Lung (tissue), 12 donors: Measurements from ENCODE around the gene OR8K5. TPM values are rescaled to one million over a fixed set of nuclear protein-coding genes. Genes with fewer than 3 reads are reported as not detected.

Experiments
- ATAC-seq: fragments of 200-7000 bp; cut with Tn5 transposase; one replicate; pipeline ENCODE4 v1.9.1; 2020; ENCODE audit warnings: moderate number of reproducible peaks; ENCODE audit not compliant: insufficient read depth, low FRiP score
- DNase-seq, 3 donors: peaks; one replicate each; pipeline ENCODE4 v3.0.0-alpha.2; 2013 to 2017
- H3K27ac ChIP-seq, 2 donors: one replicate each; pipeline ENCODE4 v1.5.1; 2013; ENCODE audit warnings: mild to moderate bottlenecking in 2 of 2, moderate library complexity in 2 of 2, control low read depth in 1 of 2, inconsistent platforms in 1 of 2, low read depth in 1 of 2, low read length in 1 of 2
- H3K27me3 ChIP-seq, 3 donors: one replicate each; pipeline ENCODE4 v1.5.1; 2013; ENCODE audit warnings: low read length in 2 of 3; ENCODE audit not compliant: control insufficient read depth in 3 of 3, insufficient read depth in 3 of 3
- H3K36me3 ChIP-seq, 4 donors: one replicate each; pipeline ENCODE4 v1.5.1; 2013; ENCODE audit warnings: low read length in 4 of 4, mild to moderate bottlenecking in 1 of 4, moderate library complexity in 1 of 4; ENCODE audit not compliant: control insufficient read depth in 4 of 4, insufficient read depth in 4 of 4
- H3K4me1 ChIP-seq, 5 donors: one replicate each; pipeline ENCODE4 v1.5.1; 2013; ENCODE audit warnings: low read length in 5 of 5, mild to moderate bottlenecking in 2 of 5, moderate library complexity in 1 of 5; ENCODE audit not compliant: control insufficient read depth in 5 of 5, insufficient read depth in 5 of 5
- H3K4me3 ChIP-seq: one replicate; pipeline ENCODE4 v1.5.1; 2013; ENCODE audit warnings: mild to moderate bottlenecking, control low read depth, moderate library complexity
- H3K9ac ChIP-seq, 2 donors: one replicate each; pipeline ENCODE4 v1.5.1; 2013; ENCODE audit warnings: low read length in 2 of 2, control low read depth in 1 of 2; ENCODE audit not compliant: insufficient read depth in 1 of 2
- H3K9me3 ChIP-seq, 4 donors: one replicate each; pipeline ENCODE4 v1.5.1; 2013; ENCODE audit warnings: low read length in 3 of 4, mild to moderate bottlenecking in 1 of 4, moderate library complexity in 1 of 4; ENCODE audit not compliant: control insufficient read depth in 4 of 4, insufficient read depth in 3 of 4
- CTCF ChIP-seq: IDR thresholded peaks from 2 replicates; pipeline ENCODE4 v1.5.1; 2012; ENCODE audit warnings: mild to moderate bottlenecking; ENCODE audit errors: control extremely low read depth, extremely low read depth
- WGBS, 2 donors: extraction: QIAGEN DNeasy Blood & Tissue Kit; methylation state at CpG; one replicate each; pipeline ENCODE4 v1.1.7; 2013; 5-methylcytosine and 5-hydroxymethylcytosine counted together
- polyA plus RNA-seq, 2 donors: library from polyadenylated mRNA; stranded (reverse); fragments of 200-250 nt; gene quantifications; one replicate each; pipeline ENCODE4 v1.2.1, GENCODE V29; 2013
- total RNA-seq, 2 donors: library from RNA; depleted of rRNA in 1 of 2; stranded (reverse); fragments of >200 nt in 1 of 2; gene quantifications; one replicate each; pipeline ENCODE4 v1.2.1, GENCODE V29; 2014 to 2021
- donor health status: control.
- donor health status: control.
- donor health status: Bipolar disorder and iron deficiency.
- donor health status: healthy.
- donor health status: DM: yes; HTN: yes; CAD: no.

The OR8K5 gene
- total and polyA plus RNA-seq, 4 donors = not detected

- H3K27ac ChIP-seq = no peak overlapping the region
- ATAC-seq (no peak), DNase-seq (no peak)
- H3K4me3 ChIP-seq = no peak overlapping the region
- peaks cover 0 to 3% (median 0%) of the 10 kb centered on the region in 4 donors for H3K9me3 ChIP-seq
- no peak overlapping the region for H3K9ac ChIP-seq
- no peak for TF ChIP-seq CTCF
- H3K4me1 ChIP-seq = no peaks in the 10 kb centered on the region
- no peaks in the 10 kb centered on the region for H3K36me3 ChIP-seq
- 86 to 90% methylated on average over 3 of the region's 3 CpGs for WGBS, 2 donors
- no peaks in the 10 kb centered on the region for H3K27me3 ChIP-seq
Observed at GRCh38 chr11:56196705-56197104, 36.6 kb upstream of the OR8K5 start.

- 89 to 91% methylated on average over 3 of the region's 3 CpGs for WGBS, 2 donors
- Histone ChIP-seq H3K9me3 (peaks cover 0 to 3% (median 1%) of the 10 kb centered on the region in 4 donors), H3K36me3 (no peaks in the 10 kb centered on the region), H3K4me1 (no peaks in the 10 kb centered on the region), H3K4me3 (no peak overlapping the region), H3K9ac (no peak overlapping the region), H3K27ac (no peak overlapping the region), H3K27me3 (no peaks in the 10 kb centered on the region)
- no peak for DNase-seq
- TF ChIP-seq CTCF = no peak
- ATAC-seq = no peak
Observed at GRCh38 chr11:56188602-56189001, 28.5 kb upstream of the OR8K5 start.

- Histone ChIP-seq H3K4me3 (no peak overlapping the region), H3K4me1 (no peaks in the 10 kb centered on the region), H3K27ac (no peak overlapping the region), H3K27me3 (no peaks in the 10 kb centered on the region), H3K36me3 (no peaks in the 10 kb centered on the region), H3K9ac (no peak overlapping the region), H3K9me3 (peaks cover 0 to 5% (median 2%) of the 10 kb centered on the region in 4 donors)
- DNase-seq (no peak), ATAC-seq (no peak)
- no peak for TF ChIP-seq CTCF
Observed at GRCh38 chr11:56183459-56183858, 23.3 kb upstream of the OR8K5 start.

GRCh38 chr11:56176318-56176717 is 16.2 kb upstream of the OR8K5 start, which contains the start of gene OR5J2:
OR5J2 (plus strand) TSS chr11:56176618; CDS start chr11:56176618, 0 bp downstream.
- no peak for ATAC-seq
- Histone ChIP-seq H3K36me3 (no peaks in the 10 kb centered on the region), H3K27me3 (no peaks in the 10 kb centered on the region), H3K27ac (no peak within 1 kb of the TSS), H3K9ac (no peak within 1 kb of the TSS), H3K4me3 (no peak within 1 kb of the TSS), H3K4me1 (no peaks in the 10 kb centered on the region), H3K9me3 (peaks cover 0 to 5% (median 4%) of the 10 kb centered on the region in 4 donors)
- TF ChIP-seq CTCF = no peak
- DNase-seq = no peak
- 74 to 82% methylated on average over 1 of the region's 1 CpG for WGBS, 2 donors
